Measurements from ENCODE around the gene PPARD.

DNA sequence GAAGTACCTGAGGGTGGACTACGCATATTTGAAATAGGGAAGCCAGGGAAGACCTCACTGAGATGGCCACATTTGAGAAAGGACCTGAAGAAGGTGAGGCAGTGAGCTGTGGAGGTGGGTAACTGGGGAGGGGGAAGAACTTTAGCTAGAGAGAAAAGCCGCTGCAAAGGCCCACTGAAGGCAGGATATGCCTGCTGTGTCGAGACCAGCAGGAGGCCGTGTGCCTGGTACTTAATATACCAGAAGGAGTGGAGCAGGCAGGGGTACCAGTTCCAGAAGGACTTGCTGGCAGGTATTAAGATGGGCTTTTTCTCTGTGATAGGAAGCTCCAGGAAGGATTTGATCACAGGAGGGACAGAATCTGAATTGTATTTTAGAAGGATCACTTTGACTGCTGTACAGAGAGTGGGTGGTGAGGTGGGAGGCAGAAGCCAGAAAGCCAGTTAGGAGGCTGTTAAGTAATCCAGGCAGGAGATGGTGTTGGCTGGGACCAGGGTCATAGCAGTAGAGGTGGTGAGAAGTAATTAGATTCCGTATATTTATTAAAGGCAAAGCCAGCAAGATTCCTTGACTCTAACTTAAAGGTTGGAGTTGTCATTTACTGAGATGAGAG is 55.6 kb downstream of the PPARD start:
- TF ChIP-seq EZH2 (IDR thresholded peaks at IDR 0.05; ENCODE audit: insufficient read depth, poor library complexity, severe bottlenecking) (no peak), EZH2phosphoT487 (IDR thresholded peaks at IDR 0.05; ENCODE audit: insufficient read depth, low read depth) (no peak)
